GM08714 (cell line): ENCODE data around the gene CNPY2.
A peak's percentile ranks its signal among the peaks of the same experiment; 100 is the strongest.

ENCODE experiments used
- H3K4me3 ChIP-seq: fragments of 200-500 bp; sonication (Bioruptor generic); 2 replicates; pipeline ENCODE4 v1.5.1; 2014; ENCODE audit warnings: mild to moderate bottlenecking, low read length, inconsistent platforms
- ZNF274 ChIP-seq: IDR thresholded peaks from 2 replicates; pipeline ENCODE4 v1.6.1; 2012; ENCODE audit warnings: mild to moderate bottlenecking, low read depth, low read length

Gene CNPY2

GRCh38 chr12:56321027-56321426 lies 5.2 kb upstream of the CNPY2 start:
- TF ChIP-seq ZNF274 = no peak

GRCh38 chr12:56317675-56318074 lies 1.9 kb upstream of the CNPY2 start:
- H3K4me3 ChIP-seq = no peak overlapping the region
- TF ChIP-seq ZNF274 = no peak

More at GRCh38 chr12:56321027-56321426, 5.2 kb upstream of the CNPY2 start:
- H3K4me3 ChIP-seq = no peak overlapping the region

- H3K4me3 ChIP-seq = peak overlapping the region; percentile 92
- TF ChIP-seq ZNF274 = no peak
Measured at GRCh38 chr12:56315249-56315621, 553 bp downstream of the CNPY2 start.

GRCh38 chr12:56311003-56311402 lies 4.8 kb downstream of the CNPY2 start:
- no peak for TF ChIP-seq ZNF274
- no peak overlapping the region for H3K4me3 ChIP-seq

- no peak for TF ChIP-seq ZNF274
- H3K4me3 ChIP-seq = no peak overlapping the region
Measured at GRCh38 chr12:56308714-56309113, 7.1 kb downstream of the CNPY2 start.

GRCh38 chr12:56307221-56307965 lies 8.4 kb downstream of the CNPY2 start:
- H3K4me3 ChIP-seq = no peak overlapping the region
- no peak for TF ChIP-seq ZNF274

GRCh38 chr12:56304872-56305590 lies 10.8 kb downstream of the CNPY2 start:
- TF ChIP-seq ZNF274 = no peak
- H3K4me3 ChIP-seq = no peak overlapping the region

GRCh38 chr12:56304276-56304675 lies 11.5 kb downstream of the CNPY2 start:
- H3K4me3 ChIP-seq = no peak overlapping the region
- no peak for TF ChIP-seq ZNF274

GRCh38 chr12:56300644-56301464 lies 14.9 kb downstream of the CNPY2 start:
- no peak for TF ChIP-seq ZNF274
- H3K4me3 ChIP-seq = peak overlapping the region; percentile 67; the same call in 1 of the 2 replicates

- TF ChIP-seq ZNF274 = no peak
- H3K4me3 ChIP-seq = peak within 1 kb of the TSS; percentile 96
Measured at GRCh38 chr12:56299853-56300643, 15.7 kb downstream of the CNPY2 start, which contains the start of gene CS. Gene CS, minus strand, starts transcription at chr12:56300330. Its CDS starts 129 bp downstream, at chr12:56300201.

- H3K4me3 ChIP-seq = peak overlapping the region; percentile 96
- no peak for TF ChIP-seq ZNF274
Measured at GRCh38 chr12:56299308-56299852, 16.4 kb downstream of the CNPY2 start.

GRCh38 chr12:56298828-56299227 lies 17.0 kb downstream of the CNPY2 start:
- peak overlapping the region; percentile 96 for H3K4me3 ChIP-seq
- TF ChIP-seq ZNF274 = no peak

- H3K4me3 ChIP-seq = no peak overlapping the region
Measured at GRCh38 chr12:56297400-56297799, 18.4 kb downstream of the CNPY2 start.

More at GRCh38 chr12:56297400-56297799, 18.4 kb downstream of the CNPY2 start:
- TF ChIP-seq ZNF274 = no peak
